HepG2 (cell line): ENCODE data around the gene NRP1. TPM values are rescaled to one million over a fixed set of nuclear protein-coding genes. Genes with fewer than 3 reads are reported as not detected.
A peak's percentile ranks its signal among the peaks of the same experiment; 100 is the strongest.

ENCODE experiments used
- CCDC6 ChIP-seq: sonication (generic); formaldehyde crosslinking; IDR thresholded peaks from 2 replicates; pipeline ENCODE4 v1.8.1; 2022; ENCODE audit warnings: mild to moderate bottlenecking, missing genetic modification reagents, moderate library complexity
- IKZF1 ChIP-seq: fragments of 450-650 bp; IDR thresholded peaks from 2 replicates; pipeline ENCODE4 v1.7.1; 2016
- MYC ChIP-seq: sonication (generic); formaldehyde crosslinking; IDR thresholded peaks from 2 replicates; pipeline ENCODE4 v1.9.0; 2021; ENCODE audit warnings: missing genetic modification reagents, borderline replicate concordance
- PAF1 ChIP-seq: IDR thresholded peaks from 2 replicates; pipeline ENCODE4 v1.6.1; 2016; ENCODE audit warnings: missing genetic modification reagents, missing compliant biosample characterization
- ZNF451 ChIP-seq: sonication (generic); formaldehyde crosslinking; IDR thresholded peaks from 2 replicates; pipeline ENCODE4 v1.5.0; 2020; ENCODE audit warnings: mild to moderate bottlenecking, missing genetic modification reagents
- ZNF777 ChIP-seq: sonication (generic); formaldehyde crosslinking; IDR thresholded peaks from 2 replicates; pipeline ENCODE4 v1.4.0; 2020; ENCODE audit warnings: missing genetic modification reagents
- ZSCAN31 ChIP-seq: sonication (generic); formaldehyde crosslinking; IDR thresholded peaks from 2 replicates; pipeline ENCODE4 v1.5.0; 2020; ENCODE audit warnings: low read depth, mild to moderate bottlenecking, missing genetic modification reagents
- polyA plus RNA-seq, 8 experiments: library from polyadenylated mRNA; depleted of rRNA in 3 of 8; stranded (reverse) in 7 of 8; unstranded in 1 of 8; fragments of >200 nt; fragmentation: Illumina TruSeq in 4 of 8; extraction: Trizol in 4 of 8; gene quantifications; 2 replicates each; pipeline versions ENCODE4 v1.2.1 to v1.2.3, GENCODE V29; 2011 to 2016; ENCODE audit warnings: low read depth in 4 of 8, missing spikeins in 1 of 8, mixed read lengths in 1 of 8; ENCODE audit not compliant: insufficient read depth in 1 of 8
- total RNA-seq, 5 experiments: library from RNA; depleted of rRNA; stranded (reverse); fragments of >200 nt; fragmentation: Illumina TruSeq; extraction: Trizol; gene quantifications; 2 replicates each; pipeline ENCODE4 v1.2.3, GENCODE V29; 2016; ENCODE audit warnings: low read depth in 1 of 5
- TF ChIP-seq, protein P1 (sequence below): sonication (generic); formaldehyde crosslinking; IDR thresholded peaks from 2 replicates; pipeline ENCODE4 v1.5.0; 2020; ENCODE audit warnings: mild to moderate bottlenecking, missing genetic modification reagents, borderline replicate concordance
- TF ChIP-seq, protein P2 (sequence below): sonication (generic); formaldehyde crosslinking; IDR thresholded peaks from 2 replicates; pipeline ENCODE4 v1.8.1; 2023; ENCODE audit warnings: missing genetic modification reagents, inconsistent platforms, borderline replicate concordance
- TF ChIP-seq, protein P3 (sequence below): IDR thresholded peaks from 2 replicates; pipeline ENCODE4 v1.4.0; 2020; ENCODE audit warnings: mild to moderate bottlenecking, missing genetic modification reagents
- TF ChIP-seq, protein P4 (sequence below), 2 experiments: fragments of 450-650 bp in 1 of 2; sonication (generic) in 1 of 2; formaldehyde crosslinking in 1 of 2; IDR thresholded peaks; 2 replicates each; pipeline versions ENCODE4 v1.6.1 to v1.8.0; 2016 to 2022; ENCODE audit warnings: antibody characterized with exemption in 1 of 2, mild to moderate bottlenecking in 1 of 2, missing genetic modification reagents in 1 of 2

The NRP1 gene
- total and polyA plus RNA-seq, 2 of the 13 experiments (the other 11 are each of a cell fraction or from before 2014, with no cell fraction given): 5.3 to 5.8 TPM

DNA sequence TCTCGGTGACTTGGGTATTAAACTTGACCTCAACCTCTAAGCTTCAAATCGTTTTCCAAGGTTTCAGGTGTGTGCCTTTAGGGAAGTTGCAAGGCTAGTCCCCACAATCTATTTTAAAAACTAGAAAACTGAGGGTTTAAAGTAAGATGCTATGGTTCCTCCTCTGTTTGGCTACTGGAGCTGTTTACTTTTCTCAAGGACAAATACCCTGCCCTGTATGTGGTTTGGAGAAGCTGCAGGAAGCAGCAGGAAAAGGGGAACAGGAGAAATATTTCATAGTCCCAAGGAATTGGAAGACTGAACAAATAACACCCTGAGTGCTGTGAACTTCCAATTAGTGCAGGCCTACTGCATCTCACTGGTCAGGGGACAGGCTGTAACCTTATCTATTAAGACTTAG, 135.9 kb downstream of the NRP1 start (continued):
- TF ChIP-seq, protein P1, sequence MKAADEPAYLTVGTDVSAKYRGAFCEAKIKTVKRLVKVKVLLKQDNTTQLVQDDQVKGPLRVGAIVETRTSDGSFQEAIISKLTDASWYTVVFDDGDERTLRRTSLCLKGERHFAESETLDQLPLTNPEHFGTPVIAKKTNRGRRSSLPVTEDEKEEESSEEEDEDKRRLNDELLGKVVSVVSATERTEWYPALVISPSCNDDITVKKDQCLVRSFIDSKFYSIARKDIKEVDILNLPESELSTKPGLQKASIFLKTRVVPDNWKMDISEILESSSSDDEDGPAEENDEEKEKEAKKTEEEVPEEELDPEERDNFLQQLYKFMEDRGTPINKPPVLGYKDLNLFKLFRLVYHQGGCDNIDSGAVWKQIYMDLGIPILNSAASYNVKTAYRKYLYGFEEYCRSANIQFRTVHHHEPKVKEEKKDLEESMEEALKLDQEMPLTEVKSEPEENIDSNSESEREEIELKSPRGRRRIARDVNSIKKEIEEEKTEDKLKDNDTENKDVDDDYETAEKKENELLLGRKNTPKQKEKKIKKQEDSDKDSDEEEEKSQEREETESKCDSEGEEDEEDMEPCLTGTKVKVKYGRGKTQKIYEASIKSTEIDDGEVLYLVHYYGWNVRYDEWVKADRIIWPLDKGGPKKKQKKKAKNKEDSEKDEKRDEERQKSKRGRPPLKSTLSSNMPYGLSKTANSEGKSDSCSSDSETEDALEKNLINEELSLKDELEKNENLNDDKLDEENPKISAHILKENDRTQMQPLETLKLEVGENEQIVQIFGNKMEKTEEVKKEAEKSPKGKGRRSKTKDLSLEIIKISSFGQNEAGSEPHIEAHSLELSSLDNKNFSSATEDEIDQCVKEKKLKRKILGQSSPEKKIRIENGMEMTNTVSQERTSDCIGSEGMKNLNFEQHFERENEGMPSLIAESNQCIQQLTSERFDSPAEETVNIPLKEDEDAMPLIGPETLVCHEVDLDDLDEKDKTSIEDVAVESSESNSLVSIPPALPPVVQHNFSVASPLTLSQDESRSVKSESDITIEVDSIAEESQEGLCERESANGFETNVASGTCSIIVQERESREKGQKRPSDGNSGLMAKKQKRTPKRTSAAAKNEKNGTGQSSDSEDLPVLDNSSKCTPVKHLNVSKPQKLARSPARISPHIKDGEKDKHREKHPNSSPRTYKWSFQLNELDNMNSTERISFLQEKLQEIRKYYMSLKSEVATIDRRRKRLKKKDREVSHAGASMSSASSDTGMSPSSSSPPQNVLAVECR: no peak
- TF ChIP-seq ZNF451 (CRISPR knock-in tag): no peak
- TF ChIP-seq CCDC6 (CRISPR knock-in tag): no peak
- TF ChIP-seq ZSCAN31: no peak
- TF ChIP-seq IKZF1: no peak
- no peak for TF ChIP-seq PAF1 (CRISPR knock-in tag)
- TF ChIP-seq MYC (CRISPR knock-in tag): no peak
- TF ChIP-seq, protein P2, sequence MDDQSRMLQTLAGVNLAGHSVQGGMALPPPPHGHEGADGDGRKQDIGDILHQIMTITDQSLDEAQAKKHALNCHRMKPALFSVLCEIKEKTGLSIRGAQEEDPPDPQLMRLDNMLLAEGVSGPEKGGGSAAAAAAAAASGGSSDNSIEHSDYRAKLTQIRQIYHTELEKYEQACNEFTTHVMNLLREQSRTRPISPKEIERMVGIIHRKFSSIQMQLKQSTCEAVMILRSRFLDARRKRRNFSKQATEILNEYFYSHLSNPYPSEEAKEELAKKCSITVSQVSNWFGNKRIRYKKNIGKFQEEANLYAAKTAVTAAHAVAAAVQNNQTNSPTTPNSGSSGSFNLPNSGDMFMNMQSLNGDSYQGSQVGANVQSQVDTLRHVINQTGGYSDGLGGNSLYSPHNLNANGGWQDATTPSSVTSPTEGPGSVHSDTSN: no peak
- no peak for TF ChIP-seq ZNF777
- TF ChIP-seq, protein P3, sequence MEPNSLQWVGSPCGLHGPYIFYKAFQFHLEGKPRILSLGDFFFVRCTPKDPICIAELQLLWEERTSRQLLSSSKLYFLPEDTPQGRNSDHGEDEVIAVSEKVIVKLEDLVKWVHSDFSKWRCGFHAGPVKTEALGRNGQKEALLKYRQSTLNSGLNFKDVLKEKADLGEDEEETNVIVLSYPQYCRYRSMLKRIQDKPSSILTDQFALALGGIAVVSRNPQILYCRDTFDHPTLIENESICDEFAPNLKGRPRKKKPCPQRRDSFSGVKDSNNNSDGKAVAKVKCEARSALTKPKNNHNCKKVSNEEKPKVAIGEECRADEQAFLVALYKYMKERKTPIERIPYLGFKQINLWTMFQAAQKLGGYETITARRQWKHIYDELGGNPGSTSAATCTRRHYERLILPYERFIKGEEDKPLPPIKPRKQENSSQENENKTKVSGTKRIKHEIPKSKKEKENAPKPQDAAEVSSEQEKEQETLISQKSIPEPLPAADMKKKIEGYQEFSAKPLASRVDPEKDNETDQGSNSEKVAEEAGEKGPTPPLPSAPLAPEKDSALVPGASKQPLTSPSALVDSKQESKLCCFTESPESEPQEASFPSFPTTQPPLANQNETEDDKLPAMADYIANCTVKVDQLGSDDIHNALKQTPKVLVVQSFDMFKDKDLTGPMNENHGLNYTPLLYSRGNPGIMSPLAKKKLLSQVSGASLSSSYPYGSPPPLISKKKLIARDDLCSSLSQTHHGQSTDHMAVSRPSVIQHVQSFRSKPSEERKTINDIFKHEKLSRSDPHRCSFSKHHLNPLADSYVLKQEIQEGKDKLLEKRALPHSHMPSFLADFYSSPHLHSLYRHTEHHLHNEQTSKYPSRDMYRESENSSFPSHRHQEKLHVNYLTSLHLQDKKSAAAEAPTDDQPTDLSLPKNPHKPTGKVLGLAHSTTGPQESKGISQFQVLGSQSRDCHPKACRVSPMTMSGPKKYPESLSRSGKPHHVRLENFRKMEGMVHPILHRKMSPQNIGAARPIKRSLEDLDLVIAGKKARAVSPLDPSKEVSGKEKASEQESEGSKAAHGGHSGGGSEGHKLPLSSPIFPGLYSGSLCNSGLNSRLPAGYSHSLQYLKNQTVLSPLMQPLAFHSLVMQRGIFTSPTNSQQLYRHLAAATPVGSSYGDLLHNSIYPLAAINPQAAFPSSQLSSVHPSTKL: peak; percentile 66; the same call in 1 of the 2 replicates
- TF ChIP-seq, protein P4, sequence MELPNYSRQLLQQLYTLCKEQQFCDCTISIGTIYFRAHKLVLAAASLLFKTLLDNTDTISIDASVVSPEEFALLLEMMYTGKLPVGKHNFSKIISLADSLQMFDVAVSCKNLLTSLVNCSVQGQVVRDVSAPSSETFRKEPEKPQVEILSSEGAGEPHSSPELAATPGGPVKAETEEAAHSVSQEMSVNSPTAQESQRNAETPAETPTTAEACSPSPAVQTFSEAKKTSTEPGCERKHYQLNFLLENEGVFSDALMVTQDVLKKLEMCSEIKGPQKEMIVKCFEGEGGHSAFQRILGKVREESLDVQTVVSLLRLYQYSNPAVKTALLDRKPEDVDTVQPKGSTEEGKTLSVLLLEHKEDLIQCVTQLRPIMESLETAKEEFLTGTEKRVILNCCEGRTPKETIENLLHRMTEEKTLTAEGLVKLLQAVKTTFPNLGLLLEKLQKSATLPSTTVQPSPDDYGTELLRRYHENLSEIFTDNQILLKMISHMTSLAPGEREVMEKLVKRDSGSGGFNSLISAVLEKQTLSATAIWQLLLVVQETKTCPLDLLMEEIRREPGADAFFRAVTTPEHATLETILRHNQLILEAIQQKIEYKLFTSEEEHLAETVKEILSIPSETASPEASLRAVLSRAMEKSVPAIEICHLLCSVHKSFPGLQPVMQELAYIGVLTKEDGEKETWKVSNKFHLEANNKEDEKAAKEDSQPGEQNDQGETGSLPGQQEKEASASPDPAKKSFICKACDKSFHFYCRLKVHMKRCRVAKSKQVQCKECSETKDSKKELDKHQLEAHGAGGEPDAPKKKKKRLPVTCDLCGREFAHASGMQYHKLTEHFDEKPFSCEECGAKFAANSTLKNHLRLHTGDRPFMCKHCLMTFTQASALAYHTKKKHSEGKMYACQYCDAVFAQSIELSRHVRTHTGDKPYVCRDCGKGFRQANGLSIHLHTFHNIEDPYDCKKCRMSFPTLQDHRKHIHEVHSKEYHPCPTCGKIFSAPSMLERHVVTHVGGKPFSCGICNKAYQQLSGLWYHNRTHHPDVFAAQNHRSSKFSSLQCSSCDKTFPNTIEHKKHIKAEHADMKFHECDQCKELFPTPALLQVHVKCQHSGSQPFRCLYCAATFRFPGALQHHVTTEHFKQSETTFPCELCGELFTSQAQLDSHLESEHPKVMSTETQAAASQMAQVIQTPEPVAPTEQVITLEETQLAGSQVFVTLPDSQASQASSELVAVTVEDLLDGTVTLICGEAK (IDR thresholded peaks at IDR 0.05): no peak
- TF ChIP-seq, protein P4 (CRISPR knock-in tag; IDR thresholded peaks at IDR 0.05): no peak
